GM23338 (cell line): ENCODE results near the gene CENPB. TPM values are rescaled to one million over a fixed set of nuclear protein-coding genes. Genes with fewer than 3 reads are reported as not detected.

Experiments used
- ATAC-seq: fragments of 200-7000 bp; cut with Tn5 transposase; 3 replicates; pipeline ENCODE4 v1.9.1; 2020
- DNase-seq: peaks from one replicate; pipeline ENCODE4 v3.0.0-alpha.2; 2015; ENCODE audit warnings: low spot score
- H2AFZ ChIP-seq: fragments of 200-600 bp; sonication (generic); 2 replicates; pipeline ENCODE4 v1.8.0; 2016; ENCODE audit warnings: antibody characterized with exemption, mild to moderate bottlenecking, moderate library complexity
- H3F3A ChIP-seq: fragments of 200-600 bp; sonication (generic); replicated peaks from 2 replicates; pipeline ENCODE4 v1.8.0; 2017; ENCODE audit warnings: antibody characterized with exemption, mixed run types, low read depth
- H3K27ac ChIP-seq: fragments of 200-600 bp; sonication (generic); 2 replicates; pipeline ENCODE4 v1.6.1; 2016; ENCODE audit warnings: low read depth
- H3K27me3 ChIP-seq: fragments of 200-600 bp; sonication (generic); 2 replicates; pipeline ENCODE4 v1.8.0; 2016; ENCODE audit warnings: mild to moderate bottlenecking, mixed run types, moderate library complexity; ENCODE audit not compliant: insufficient read depth
- H3K36me3 ChIP-seq: fragments of 200-600 bp; sonication (generic); 2 replicates; pipeline ENCODE4 v1.8.0; 2016; ENCODE audit warnings: mild to moderate bottlenecking; ENCODE audit not compliant: insufficient read depth
- H3K4me1 ChIP-seq: fragments of 200-600 bp; sonication (generic); 2 replicates; pipeline ENCODE4 v1.8.0; 2016; ENCODE audit warnings: mild to moderate bottlenecking, moderate library complexity; ENCODE audit not compliant: insufficient read depth
- H3K4me2 ChIP-seq: fragments of 200-600 bp; sonication (generic); 2 replicates; pipeline ENCODE4 v1.7.1; 2017; ENCODE audit warnings: mixed run types
- H3K4me3 ChIP-seq: fragments of 200-600 bp; sonication (generic); 2 replicates; pipeline ENCODE4 v1.6.1; 2016; ENCODE audit warnings: mixed run types
- H3K79me2 ChIP-seq: fragments of 200-600 bp; sonication (generic); replicated peaks from 2 replicates; pipeline ENCODE4 v1.8.0; 2017; ENCODE audit warnings: mild to moderate bottlenecking; ENCODE audit not compliant: insufficient read depth
- H3K9me2 ChIP-seq: fragments of 200-600 bp; sonication (generic); 2 replicates; pipeline ENCODE4 v1.8.0; 2017; ENCODE audit not compliant: insufficient read depth
- H4K20me1 ChIP-seq: fragments of 200-600 bp; sonication (generic); replicated peaks from 2 replicates; pipeline ENCODE4 v1.8.0; 2017; ENCODE audit warnings: mild to moderate bottlenecking; ENCODE audit not compliant: insufficient read depth
- H3K27ac Mint-ChIP-seq: 2 replicates; pipeline ENCODE4 v1.8.0; 2020; ENCODE audit warnings: inconsistent platforms, mild to moderate bottlenecking, moderate library complexity, mixed read lengths
- H3K27me3 Mint-ChIP-seq: 3 replicates; pipeline ENCODE4 v1.8.0; 2022; ENCODE audit warnings: low read depth, mild to moderate bottlenecking, moderate library complexity, mixed read lengths, inconsistent platforms; ENCODE audit not compliant: insufficient read depth, poor library complexity
- H3K36me3 Mint-ChIP-seq: 3 replicates; pipeline ENCODE4 v1.8.0; 2021; ENCODE audit warnings: low read depth, mild to moderate bottlenecking, inconsistent platforms, moderate library complexity, mixed read lengths
- H3K4me1 Mint-ChIP-seq: 3 replicates; pipeline ENCODE4 v1.8.0; 2020; ENCODE audit warnings: mild to moderate bottlenecking, inconsistent platforms, mixed read lengths
- H3K4me3 Mint-ChIP-seq: 3 replicates; pipeline ENCODE4 v1.8.0; 2021; ENCODE audit warnings: moderate library complexity, mild to moderate bottlenecking, inconsistent platforms, mixed read lengths
- H3K9me3 Mint-ChIP-seq: 3 replicates; pipeline ENCODE4 v1.8.0; 2020; ENCODE audit warnings: moderate library complexity, mild to moderate bottlenecking, inconsistent platforms, mixed read lengths
- CREB1 ChIP-seq: fragments of 250-450 bp; sonication (Bioruptor Pico); IDR thresholded peaks from 2 replicates; pipeline ENCODE4 v1.5.0; 2020; ENCODE audit warnings: low read depth, mild to moderate bottlenecking, moderate library complexity
- EZH2 ChIP-seq: fragments of 200-600 bp; sonication (generic); IDR thresholded peaks from one replicate; pipeline ENCODE4 v1.8.0; 2017; ENCODE audit warnings: antibody characterized with exemption, mild to moderate bottlenecking, low read depth; ENCODE audit not compliant: unreplicated experiment
- POLR2AphosphoS5 ChIP-seq: IDR thresholded peaks from 2 replicates; pipeline ENCODE4 v1.6.1; 2016; ENCODE audit warnings: antibody characterized with exemption, low read depth
- REST ChIP-seq: IDR thresholded peaks from one replicate; pipeline ENCODE4 v1.6.1; 2018; ENCODE audit warnings: antibody characterized with exemption; ENCODE audit not compliant: unreplicated experiment
- STAT1 ChIP-seq: IDR thresholded peaks from one replicate; pipeline ENCODE4 v1.6.1; 2016; ENCODE audit warnings: antibody characterized with exemption; ENCODE audit not compliant: unreplicated experiment
- ZNF114 ChIP-seq: fragments of 250-450 bp; sonication (Bioruptor Pico); IDR thresholded peaks from 2 replicates; pipeline ENCODE4 v1.5.0; 2020; ENCODE audit warnings: mild to moderate bottlenecking, moderate library complexity
- ZNF331 ChIP-seq: fragments of 250-450 bp; sonication (Bioruptor Pico); IDR thresholded peaks from 2 replicates; pipeline ENCODE4 v1.5.0; 2020; ENCODE audit warnings: low read depth, mild to moderate bottlenecking, moderate library complexity
- polyA plus RNA-seq: library from polyadenylated mRNA; unstranded; fragments of >200 nt; fragmentation: Nextera tagmentation; extraction: Ambion mirVana; gene quantifications from 2 replicates; pipeline ENCODE4 v1.2.1, GENCODE V29; 2016
- total RNA-seq: library from RNA; depleted of rRNA; stranded (reverse); fragments of >200 nt; shearing (Covaris generic); gene quantifications from 2 replicates; pipeline ENCODE4 v1.2.3, GENCODE V29; 2014
- TF ChIP-seq, protein P1 (sequence below): IDR thresholded peaks from 2 replicates; pipeline ENCODE4 v1.6.1; 2016; ENCODE audit warnings: antibody characterized with exemption

CENPB gene
- total and polyA plus RNA-seq, 2 experiments from 2014 or later = 10.8 to 52.1 TPM

DNA sequence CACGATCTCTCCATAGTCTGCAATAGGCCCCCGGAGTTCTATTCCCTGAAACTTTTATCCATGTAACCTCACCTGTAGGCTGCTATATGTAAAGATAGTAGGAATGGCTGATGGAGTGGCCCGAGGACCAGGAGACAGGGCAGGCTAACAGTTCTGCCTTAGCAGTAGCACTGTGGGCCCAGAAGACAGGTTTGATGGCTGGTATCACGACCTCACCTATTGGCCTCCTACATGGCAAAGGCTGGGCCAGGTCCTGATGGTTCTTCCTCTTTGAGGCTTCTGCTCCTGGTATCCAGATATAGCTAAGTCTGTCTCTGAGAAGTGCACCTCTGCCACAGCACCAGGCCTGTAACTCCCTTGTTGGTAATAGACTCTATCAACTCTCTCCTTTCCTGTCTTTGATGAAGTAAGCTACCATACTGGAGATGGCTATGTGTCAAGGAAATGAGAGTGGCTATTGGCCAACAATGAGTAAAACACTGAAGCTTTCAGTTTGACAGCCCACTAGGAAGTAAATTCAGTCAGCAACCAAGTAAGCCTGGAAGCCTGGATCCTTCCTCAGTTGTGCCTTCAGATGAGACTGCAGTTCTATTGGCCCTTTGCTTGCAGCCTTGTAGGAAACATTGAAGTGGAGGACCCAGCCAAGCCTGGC is 11.0 kb downstream of the CENPB start:
- Mint-ChIP-seq H3K4me1 (peaks cover 9% of the 10 kb centered on the region), H3K9me3 (no peaks in the 10 kb centered on the region), H3K36me3 (no peaks in the 10 kb centered on the region), H3K4me3 (no peak overlapping the region), H3K27me3 (peaks cover 34% of the 10 kb centered on the region), H3K27ac (no peak overlapping the region)
- H3K79me2 ChIP-seq = no peaks in the 10 kb centered on the region
- H4K20me1 ChIP-seq = no peaks in the 10 kb centered on the region
- ATAC-seq (no peak), DNase-seq (no peak)
- H3F3A ChIP-seq = 0 out of 2 replicates have a peak, but pooled peaks cover 8% of the 10 kb centered on the region
- no peak overlapping the region for H3K4me3 ChIP-seq
- peaks cover 41% of the 10 kb centered on the region for H3K27me3 ChIP-seq
- no peak overlapping the region for H3K4me2 ChIP-seq
- no peaks in the 10 kb centered on the region for H3K9me2 ChIP-seq
- TF ChIP-seq ZNF114 (CRISPR knock-in tag) (no peak), POLR2AphosphoS5 (no peak), CREB1 (no peak)
- peaks cover 7% of the 10 kb centered on the region; the same call in 1 of the 2 replicates for H3K4me1 ChIP-seq
- no peaks in the 10 kb centered on the region for H3K36me3 ChIP-seq
- H2AFZ ChIP-seq = no peak overlapping the region
- H3K27ac ChIP-seq = no peak overlapping the region

- Histone ChIP-seq H3F3A (0 out of 2 replicates have a peak, but pooled peaks cover 4% of the 10 kb centered on the region), H3K9me2 (no peaks in the 10 kb centered on the region), H3K27me3 (peaks cover 10% of the 10 kb centered on the region), H3K4me1 (peaks cover 11% of the 10 kb centered on the region), H4K20me1 (no peaks in the 10 kb centered on the region), H3K27ac (no peak overlapping the region), H3K4me2 (no peak overlapping the region), H3K36me3 (no peaks in the 10 kb centered on the region), H3K79me2 (peaks cover 5% of the 10 kb centered on the region; the same call in 1 of the 2 replicates), H2AFZ (no peak overlapping the region), H3K4me3 (no peak overlapping the region)
- Mint-ChIP-seq H3K9me3 (no peaks in the 10 kb centered on the region), H3K36me3 (no peaks in the 10 kb centered on the region), H3K4me1 (peaks cover 8% of the 10 kb centered on the region), H3K27me3 (peaks cover 14% of the 10 kb centered on the region), H3K27ac (no peak overlapping the region), H3K4me3 (no peak overlapping the region)
- no peak for TF ChIP-seq STAT1
- TF ChIP-seq ZNF114 (CRISPR knock-in tag) = no peak
- TF ChIP-seq, protein P1, sequence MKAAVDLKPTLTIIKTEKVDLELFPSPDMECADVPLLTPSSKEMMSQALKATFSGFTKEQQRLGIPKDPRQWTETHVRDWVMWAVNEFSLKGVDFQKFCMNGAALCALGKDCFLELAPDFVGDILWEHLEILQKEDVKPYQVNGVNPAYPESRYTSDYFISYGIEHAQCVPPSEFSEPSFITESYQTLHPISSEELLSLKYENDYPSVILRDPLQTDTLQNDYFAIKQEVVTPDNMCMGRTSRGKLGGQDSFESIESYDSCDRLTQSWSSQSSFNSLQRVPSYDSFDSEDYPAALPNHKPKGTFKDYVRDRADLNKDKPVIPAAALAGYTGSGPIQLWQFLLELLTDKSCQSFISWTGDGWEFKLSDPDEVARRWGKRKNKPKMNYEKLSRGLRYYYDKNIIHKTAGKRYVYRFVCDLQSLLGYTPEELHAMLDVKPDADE = no peak
- no peak for TF ChIP-seq ZNF331
- no peak for TF ChIP-seq EZH2
- TF ChIP-seq CREB1 = no peak
- no peak for TF ChIP-seq REST
- ATAC-seq = no peak
- no peak for DNase-seq
Measured at GRCh38 chr20:3771552-3772058, 14.9 kb downstream of the CENPB start.
